GM18907 (cell line): ENCODE results near the gene GORASP1.

Experiments
- ATAC-seq: cut with Tn5 transposase; IDR thresholded peaks from one replicate; pipeline ENCODE4 v1.9.1; 2021; ENCODE audit warnings: mild to moderate bottlenecking, moderate library complexity; ENCODE audit not compliant: unreplicated experiment

The GORASP1 gene

GRCh38 chr3:39107388-39108199 lies at the start of gene GORASP1, which contains the start of gene TTC21A:
GORASP1 (minus strand) TSS chr3:39107627; CDS start chr3:39107541, 86 bp downstream.
TTC21A (plus strand) TSS chr3:39107680; CDS start chr3:39107838, 158 bp downstream.
- peak; percentile 48 for ATAC-seq

- no peak for ATAC-seq
Observed at GRCh38 chr3:39156421-39156820, 49.0 kb upstream of the GORASP1 start.

- ATAC-seq = no peak
Observed at GRCh38 chr3:39154280-39155021, 47.0 kb upstream of the GORASP1 start.

- ATAC-seq = no peak
Observed at GRCh38 chr3:39153977-39154279, 46.5 kb upstream of the GORASP1 start.

- no peak for ATAC-seq
Observed at GRCh38 chr3:39150803-39151631, 43.6 kb upstream of the GORASP1 start.

- ATAC-seq = no peak
Observed at GRCh38 chr3:39150148-39150802, 42.8 kb upstream of the GORASP1 start.

GRCh38 chr3:39149498-39150147 lies 42.2 kb upstream of the GORASP1 start:
- ATAC-seq = no peak

- no peak for ATAC-seq
Observed at GRCh38 chr3:39149059-39149455, 41.6 kb upstream of the GORASP1 start.

GRCh38 chr3:39148435-39149058 lies 41.1 kb upstream of the GORASP1 start:
- no peak for ATAC-seq

- peak; percentile 46 for ATAC-seq
Observed at GRCh38 chr3:39147711-39148434, 40.4 kb upstream of the GORASP1 start.

- ATAC-seq = peak; percentile 6
Observed at GRCh38 chr3:39146611-39147591, 39.5 kb upstream of the GORASP1 start.

- no peak for ATAC-seq
Observed at GRCh38 chr3:39146083-39146501, 38.7 kb upstream of the GORASP1 start.

- ATAC-seq = no peak
Observed at GRCh38 chr3:39144748-39145380, 37.4 kb upstream of the GORASP1 start.

GRCh38 chr3:39144095-39144747 lies 36.8 kb upstream of the GORASP1 start:
- no peak for ATAC-seq

GRCh38 chr3:39143051-39143885 lies 35.8 kb upstream of the GORASP1 start:
- ATAC-seq = no peak

- ATAC-seq = no peak
Observed at GRCh38 chr3:39142067-39142466, 34.6 kb upstream of the GORASP1 start.
